IMR-90 (cell line): ENCODE results near the gene ALAD. TPM values are rescaled to one million over a fixed set of nuclear protein-coding genes. Genes with fewer than 3 reads are reported as not detected.

ENCODE experiments used
- ATAC-seq: fragments of 200-7000 bp; cut with Tn5 transposase; 2 replicates; pipeline ENCODE4 v1.9.1; 2020; ENCODE audit warnings: low read depth, mild to moderate bottlenecking, moderate library complexity
- BruUV-seq: library from RNA; stranded (reverse); fragments of 400-500 nt; replicated peaks from 2 replicates; lab custom pipeline; 2021; lab: Mats Ljungman, UMichigan
- CTCF ChIA-PET: fragments of 300-600 bp; formaldehyde crosslinking; extraction: SDS; loops from one replicate; lab custom pipeline; 2021; ENCODE audit warnings: antibody characterized with exemption; lab: Yijun Ruan, JAX
- POLR2A ChIA-PET: fragments of 300-600 bp; sonication (Branson Sonifier 250); formaldehyde crosslinking; loops from one replicate; lab custom pipeline; 2022; ENCODE audit warnings: antibody characterized with exemption; ENCODE audit not compliant: unreplicated experiment; lab: Charles Lee
- DNase-seq: peaks from one replicate; pipeline ENCODE4 v3.0.0; 2013
- H2AFZ ChIP-seq: replicated peaks from 2 replicates; pipeline ENCODE3; 2013; ENCODE audit warnings: low read length, mild to moderate bottlenecking; ENCODE audit not compliant: poor library complexity
- H2AK5ac ChIP-seq: 2 replicates; pipeline ENCODE4 v1.6.1; 2013; ENCODE audit warnings: low read depth, low read length, inconsistent platforms
- H2AK9ac ChIP-seq: replicated peaks from 2 replicates; pipeline ENCODE3; 2013; ENCODE audit warnings: mild to moderate bottlenecking, low read depth, low read length, moderate library complexity; ENCODE audit not compliant: poor library complexity
- H2BK120ac ChIP-seq: 2 replicates; pipeline ENCODE4 v1.6.1; 2013; ENCODE audit warnings: low read depth, low read length, inconsistent platforms
- H2BK15ac ChIP-seq: 3 replicates; pipeline ENCODE4 v1.6.1; 2013; ENCODE audit warnings: low read depth, low read length, inconsistent platforms
- H2BK20ac ChIP-seq: 2 replicates; pipeline ENCODE4 v1.6.1; 2013; ENCODE audit warnings: low read depth, mild to moderate bottlenecking, inconsistent platforms, low read length, moderate library complexity
- H2BK5ac ChIP-seq: 2 replicates; pipeline ENCODE4 v1.6.1; 2013; ENCODE audit warnings: mild to moderate bottlenecking, low read depth, low read length, inconsistent platforms; ENCODE audit not compliant: poor library complexity, severe bottlenecking
- H3K14ac ChIP-seq: replicated peaks from 2 replicates; pipeline ENCODE4 v1.6.1; 2013; ENCODE audit warnings: low read depth, low read length, inconsistent platforms
- H3K18ac ChIP-seq: 2 replicates; pipeline ENCODE4 v1.6.1; 2013; ENCODE audit warnings: low read depth, low read length, control low read depth
- H3K23ac ChIP-seq: 2 replicates; pipeline ENCODE4 v1.6.1; 2013; ENCODE audit warnings: low read depth, low read length, inconsistent platforms
- H3K27ac ChIP-seq: 2 replicates; pipeline ENCODE4 v1.5.1; 2013; ENCODE audit warnings: mild to moderate bottlenecking, control low read depth, low read length; ENCODE audit not compliant: insufficient read depth
- H3K27me3 ChIP-seq: 2 replicates; pipeline ENCODE4 v1.6.1; 2013; ENCODE audit warnings: low read length; ENCODE audit not compliant: control insufficient read depth, insufficient read depth
- H3K36me3 ChIP-seq: 2 replicates; pipeline ENCODE4 v1.6.1; 2013; ENCODE audit warnings: low read length, mixed read lengths; ENCODE audit not compliant: control insufficient read depth, insufficient read depth
- H3K4ac ChIP-seq: 2 replicates; pipeline ENCODE4 v1.6.1; 2013; ENCODE audit warnings: low read depth, low read length, inconsistent platforms
- H3K4me1 ChIP-seq: 2 replicates; pipeline ENCODE4 v1.6.1; 2013; ENCODE audit warnings: low read length, mixed read lengths; ENCODE audit not compliant: control insufficient read depth, insufficient read depth
- H3K4me2 ChIP-seq: 2 replicates; pipeline ENCODE4 v1.6.1; 2013; ENCODE audit warnings: low read depth, mild to moderate bottlenecking, control low read depth, low read length, moderate library complexity
- H3K4me3 ChIP-seq: 2 replicates; pipeline ENCODE4 v1.5.1; 2013; ENCODE audit warnings: low read depth, mild to moderate bottlenecking, control low read depth, low read length, moderate library complexity; ENCODE audit not compliant: insufficient read depth
- H3K56ac ChIP-seq: 2 replicates; pipeline ENCODE4 v1.6.1; 2013; ENCODE audit warnings: low read length, inconsistent platforms; ENCODE audit not compliant: insufficient read depth; ENCODE audit errors: extremely low read depth
- H3K79me1 ChIP-seq, 2 experiments: 2 replicates each; pipeline ENCODE4 v1.6.1; 2013; ENCODE audit warnings: low read length in 2 of 2, inconsistent platforms in 1 of 2, low read depth in 1 of 2
- H3K9ac ChIP-seq: 2 replicates; pipeline ENCODE4 v1.6.1; 2013; ENCODE audit warnings: low read depth, low read length, control low read depth
- H3K9me1 ChIP-seq: 2 replicates; pipeline ENCODE4 v1.6.1; 2013; ENCODE audit warnings: low read length, inconsistent platforms; ENCODE audit not compliant: insufficient read depth
- H3K9me3 ChIP-seq: 2 replicates; pipeline ENCODE4 v1.6.1; 2013; ENCODE audit warnings: low read length; ENCODE audit not compliant: control insufficient read depth, insufficient read depth
- H4K20me1 ChIP-seq: 2 replicates; pipeline ENCODE4 v1.6.1; 2013; ENCODE audit warnings: low read length, inconsistent platforms; ENCODE audit not compliant: insufficient read depth
- H4K5ac ChIP-seq: 2 replicates; pipeline ENCODE4 v1.6.1; 2013; ENCODE audit warnings: mild to moderate bottlenecking, low read depth, low read length, control low read depth
- H4K8ac ChIP-seq, 2 experiments: 2 replicates each; pipeline ENCODE4 v1.6.1; 2013; ENCODE audit warnings: low read depth in 2 of 2, low read length in 2 of 2, control low read depth in 1 of 2, inconsistent platforms in 1 of 2
- H4K91ac ChIP-seq: 2 replicates; pipeline ENCODE4 v1.6.1; 2013; ENCODE audit warnings: low read depth, low read length, inconsistent platforms; ENCODE audit not compliant: insufficient read depth
- BHLHE40 ChIP-seq: fragments of 150-350 bp; IDR thresholded peaks from 2 replicates; pipeline ENCODE4 v1.6.1; 2016; ENCODE audit warnings: mild to moderate bottlenecking, low read depth, low read length
- CEBPB ChIP-seq: IDR thresholded peaks from 2 replicates; pipeline ENCODE4 v1.6.1; 2012; ENCODE audit warnings: low read depth, low read length, improper control_type of control experiment
- CHD1 ChIP-seq: IDR thresholded peaks from 2 replicates; pipeline ENCODE4 v1.6.1; 2012; ENCODE audit warnings: low read depth, low read length, improper control_type of control experiment
- ELK1 ChIP-seq: fragments of 150-350 bp; IDR thresholded peaks from 2 replicates; pipeline ENCODE4 v1.6.1; 2016; ENCODE audit warnings: low read depth, mild to moderate bottlenecking, low read length, moderate library complexity, borderline replicate concordance
- FOS ChIP-seq: fragments of 150-350 bp; IDR thresholded peaks from 2 replicates; pipeline ENCODE4 v1.6.1; 2016; ENCODE audit warnings: low read depth, low read length
- MAFK ChIP-seq: IDR thresholded peaks from 2 replicates; pipeline ENCODE4 v1.6.1; 2012; ENCODE audit warnings: low read depth, low read length, improper control_type of control experiment
- MAZ ChIP-seq: IDR thresholded peaks from 2 replicates; pipeline ENCODE4 v1.6.1; 2012; ENCODE audit warnings: low read depth, mild to moderate bottlenecking, low read length, improper control_type of control experiment, moderate library complexity, borderline replicate concordance
- MXI1 ChIP-seq: IDR thresholded peaks from 2 replicates; pipeline ENCODE4 v1.6.1; 2012; ENCODE audit warnings: low read depth, mild to moderate bottlenecking, low read length, moderate library complexity, borderline replicate concordance
- POLR2A ChIP-seq: IDR thresholded peaks from 2 replicates; pipeline ENCODE4 v1.6.1; 2012; ENCODE audit warnings: mild to moderate bottlenecking, low read depth, low read length
- RAD21 ChIP-seq: IDR thresholded peaks from 2 replicates; pipeline ENCODE4 v1.6.1; 2012; ENCODE audit warnings: low read length, improper control_type of control experiment
- RCOR1 ChIP-seq: IDR thresholded peaks from 2 replicates; pipeline ENCODE4 v1.6.1; 2012; ENCODE audit warnings: mild to moderate bottlenecking, low read length, improper control_type of control experiment; ENCODE audit not compliant: insufficient replicate concordance
- RFX5 ChIP-seq: IDR thresholded peaks from 2 replicates; pipeline ENCODE4 v1.8.0; 2012; ENCODE audit warnings: low read depth, mild to moderate bottlenecking, low read length, moderate library complexity
- SMC3 ChIP-seq: fragments of 150-350 bp; IDR thresholded peaks from 2 replicates; pipeline ENCODE4 v1.6.1; 2016; ENCODE audit warnings: low read depth, mild to moderate bottlenecking, antibody characterized with exemption, low read length, moderate library complexity
- WGBS, 2 experiments: methylation state at CpG; one replicate each; pipeline versions ENCODE4 v1.1.5 to v1.1.7; 2013; ENCODE audit warnings: missing lambda C conversion rate in 2 of 2; ENCODE audit not compliant: insufficient read length in 1 of 2; ENCODE audit errors: extremely low coverage in 2 of 2; 5-methylcytosine and 5-hydroxymethylcytosine counted together
- dilution Hi-C: fragments of 300-500 bp; cut with HindIII; formaldehyde crosslinking; loops from one replicate; pipeline ENCODE4 v1.14.3; 2018; ENCODE audit warnings: low sequenced_read_pairs; ENCODE audit not compliant: unreplicated experiment
- in situ Hi-C: fragments of 300-500 bp; cut with MboI; formaldehyde crosslinking; loops from 3 replicates; pipeline ENCODE4 v1.14.3; 2019; ENCODE audit warnings: low sequenced_read_pairs, inconsistent platforms, mixed read lengths
- intact Hi-C: fragments of 100-400 bp; cut with micrococcal nuclease; formaldehyde crosslinking; loops from 2 replicates; pipeline ENCODE4 v1.10.0; 2022
- polyA plus RNA-seq, 3 experiments: library from polyadenylated mRNA; depleted of rRNA; stranded (reverse); fragments of >200 nt; gene quantifications; 2 replicates each; pipeline ENCODE4 v1.2.3, GENCODE V29; 2012; ENCODE audit warnings: low replicate concordance in 1 of 3
- total RNA-seq: library from RNA; depleted of rRNA; stranded (reverse); fragments of >200 nt; gene quantifications from 2 replicates; pipeline ENCODE4 v1.2.3, GENCODE V29; 2012
- TF ChIP-seq, protein P1 (sequence below): fragments of 150-350 bp; IDR thresholded peaks from 2 replicates; pipeline ENCODE4 v1.6.1; 2017; ENCODE audit warnings: mild to moderate bottlenecking, antibody characterized with exemption, low read length, low read depth

ALAD gene
- total and polyA plus RNA-seq, 2 of the 4 experiments (the other 2 are of a cell fraction) = 11.1 to 15.6 TPM

DNA sequence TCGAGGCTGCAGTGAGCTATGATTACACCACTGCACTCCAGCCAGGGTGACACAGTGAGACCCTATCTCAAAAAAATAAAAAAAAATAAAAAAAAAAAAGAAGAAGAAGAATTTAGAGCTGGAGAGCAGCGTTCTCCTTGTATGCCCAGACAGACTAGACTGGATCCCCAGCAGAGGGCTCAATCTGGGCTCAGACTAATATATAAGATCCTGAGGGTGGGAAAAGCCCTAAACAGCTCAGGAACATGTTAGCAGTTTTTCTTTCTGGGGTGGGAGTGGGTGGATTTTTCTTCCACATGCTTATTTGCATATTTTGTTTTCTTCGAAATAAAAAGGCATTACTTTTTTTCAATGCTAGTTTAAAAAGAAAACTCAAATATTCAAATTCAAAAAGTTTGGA is 52.6 kb downstream of the ALAD start:
- Histone ChIP-seq H3K79me1 (no peaks in the 10 kb centered on the region), H3K27me3 (peaks cover 58% of the 10 kb centered on the region), H2BK5ac (no peak overlapping the region), H2BK15ac (no peak overlapping the region), H2AK9ac (no peak overlapping the region), H3K4ac (no peak overlapping the region), H4K91ac (no peak overlapping the region), H3K9me3 (no peaks in the 10 kb centered on the region), H2AK5ac (no peak overlapping the region), H3K27ac (no peak overlapping the region), H3K14ac (no peak overlapping the region), H2BK20ac (no peak overlapping the region), H3K4me3 (no peak overlapping the region), H3K36me3 (no peaks in the 10 kb centered on the region), H3K9me1 (no peaks in the 10 kb centered on the region), H3K18ac (no peak overlapping the region), H3K4me2 (no peak overlapping the region), H3K9ac (no peak overlapping the region), H3K4me1 (no peaks in the 10 kb centered on the region), H4K8ac (no peak overlapping the region), H4K5ac (no peak overlapping the region), H2AFZ (no peak overlapping the region), H4K20me1 (no peaks in the 10 kb centered on the region), H2BK120ac (no peak overlapping the region), H3K56ac (no peak overlapping the region), H3K23ac (no peak overlapping the region)
- CTCF ChIA-PET = no interaction called here
- no peak for DNase-seq
- intact Hi-C loops = no loop called here
- 33% methylated on average over 1 of the region's 3 CpGs; no CpG with 5 or more reads in 1 of the 2 experiments for WGBS, 2 experiments
- dilution Hi-C loops = no loop called here
- no peak for TF ChIP-seq MXI1
- no peak for TF ChIP-seq CHD1
- no peak for TF ChIP-seq MAZ
- no peak for TF ChIP-seq FOS
- TF ChIP-seq SMC3 = no peak
- no peak for TF ChIP-seq MAFK
- no peak for TF ChIP-seq RCOR1
- no peak for TF ChIP-seq RFX5
- TF ChIP-seq BHLHE40 = no peak
- TF ChIP-seq RAD21 = no peak
- no peak for TF ChIP-seq CEBPB
- TF ChIP-seq, protein P1, sequence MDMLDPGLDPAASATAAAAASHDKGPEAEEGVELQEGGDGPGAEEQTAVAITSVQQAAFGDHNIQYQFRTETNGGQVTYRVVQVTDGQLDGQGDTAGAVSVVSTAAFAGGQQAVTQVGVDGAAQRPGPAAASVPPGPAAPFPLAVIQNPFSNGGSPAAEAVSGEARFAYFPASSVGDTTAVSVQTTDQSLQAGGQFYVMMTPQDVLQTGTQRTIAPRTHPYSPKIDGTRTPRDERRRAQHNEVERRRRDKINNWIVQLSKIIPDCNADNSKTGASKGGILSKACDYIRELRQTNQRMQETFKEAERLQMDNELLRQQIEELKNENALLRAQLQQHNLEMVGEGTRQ = no peak
- TF ChIP-seq ELK1 = no peak
- TF ChIP-seq POLR2A = no peak
- BruUV-seq = no TSS peak
- in situ Hi-C loops = no loop called here
- ATAC-seq = no peak
- POLR2A ChIA-PET = no interaction called here
